Measurements from ENCODE around the gene TRIM33. TPM values are rescaled to one million over a fixed set of nuclear protein-coding genes. Genes with fewer than 3 reads are reported as not detected.

Gene TRIM33
- total and polyA plus RNA-seq, 2 donors (not counting 1 experiment from before 2014, with no cell fraction given), result 13.7 to 61.0 TPM

DNA sequence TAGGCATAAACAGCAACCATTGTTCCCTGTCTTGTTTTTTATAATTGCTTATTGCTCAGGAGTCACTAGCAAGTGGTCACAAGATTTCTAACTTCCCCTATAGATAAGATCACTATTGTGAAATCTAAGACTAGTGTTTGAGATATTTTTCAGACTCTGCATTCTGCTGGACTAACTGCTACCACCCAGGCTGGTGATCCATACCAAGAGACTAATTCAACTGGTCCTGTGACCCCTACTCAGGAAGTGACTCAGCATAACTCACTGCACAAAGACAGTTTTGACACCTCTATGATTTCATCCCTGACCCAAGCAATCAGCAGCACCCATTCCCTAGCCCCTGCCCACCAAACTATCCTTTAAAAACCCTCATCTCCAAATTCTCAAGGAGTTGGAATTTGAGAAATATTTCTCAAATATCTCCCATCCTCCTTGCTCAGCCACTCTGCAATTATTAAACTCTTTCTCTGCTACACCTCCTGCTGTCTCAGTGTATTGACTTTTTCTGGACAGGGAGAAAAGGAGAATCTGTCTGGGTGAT, 52.7 kb downstream of the TRIM33 start:
- DNase-seq (no peak), ATAC-seq (ENCODE audit: low read depth) (no peak)
- no peak for TF ChIP-seq EZH2 (IDR thresholded peaks at IDR 0.05; ENCODE audit: borderline replicate concordance, insufficient read depth, low read depth, low read length, poor library complexity, severe bottlenecking)
- TF ChIP-seq, protein P1, sequence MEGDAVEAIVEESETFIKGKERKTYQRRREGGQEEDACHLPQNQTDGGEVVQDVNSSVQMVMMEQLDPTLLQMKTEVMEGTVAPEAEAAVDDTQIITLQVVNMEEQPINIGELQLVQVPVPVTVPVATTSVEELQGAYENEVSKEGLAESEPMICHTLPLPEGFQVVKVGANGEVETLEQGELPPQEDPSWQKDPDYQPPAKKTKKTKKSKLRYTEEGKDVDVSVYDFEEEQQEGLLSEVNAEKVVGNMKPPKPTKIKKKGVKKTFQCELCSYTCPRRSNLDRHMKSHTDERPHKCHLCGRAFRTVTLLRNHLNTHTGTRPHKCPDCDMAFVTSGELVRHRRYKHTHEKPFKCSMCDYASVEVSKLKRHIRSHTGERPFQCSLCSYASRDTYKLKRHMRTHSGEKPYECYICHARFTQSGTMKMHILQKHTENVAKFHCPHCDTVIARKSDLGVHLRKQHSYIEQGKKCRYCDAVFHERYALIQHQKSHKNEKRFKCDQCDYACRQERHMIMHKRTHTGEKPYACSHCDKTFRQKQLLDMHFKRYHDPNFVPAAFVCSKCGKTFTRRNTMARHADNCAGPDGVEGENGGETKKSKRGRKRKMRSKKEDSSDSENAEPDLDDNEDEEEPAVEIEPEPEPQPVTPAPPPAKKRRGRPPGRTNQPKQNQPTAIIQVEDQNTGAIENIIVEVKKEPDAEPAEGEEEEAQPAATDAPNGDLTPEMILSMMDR (IDR thresholded peaks at IDR 0.05), result no peak
- Histone ChIP-seq H3K27ac (ENCODE audit: low read length in 2 of 2) (no peak overlapping the region), H3K27me3 (replicated peaks in 1 of 4; ENCODE audit: control extremely low read depth in 1 of 4, control insufficient read depth in 3 of 4, insufficient read depth in 4 of 4, low read length in 3 of 4) (no peaks in the 10 kb centered on the region), H3K4me2 (replicated peaks; ENCODE audit: low read depth, low read length, poor library complexity, severe bottlenecking) (no peak overlapping the region), H3K9ac (ENCODE audit: low read length) (no peak overlapping the region), H3K4me3 (ENCODE audit: control extremely low read depth in 1 of 5, extremely low read depth in 1 of 5, insufficient read depth in 1 of 5, low read depth in 2 of 5, low read length in 4 of 5) (no peak overlapping the region), H3K36me3 (replicated peaks in 1 of 2; ENCODE audit: control extremely low read depth in 1 of 2, control insufficient read depth in 1 of 2, extremely low read depth in 1 of 2, insufficient read depth in 2 of 2, low read length in 1 of 2) (peaks cover 19 to 55% of the 10 kb centered on the region in 2 experiments), H3K4me1 (ENCODE audit: control insufficient read depth in 2 of 2, insufficient read depth in 2 of 2, low read length in 2 of 2) (no peaks in the 10 kb centered on the region), H2AFZ (ENCODE audit: insufficient read depth, low read depth, low read length, poor library complexity, severe bottlenecking) (no peak overlapping the region), H3K79me2 (ENCODE audit: control insufficient read depth, insufficient read depth, low read length) (peaks cover 4% of the 10 kb centered on the region), H4K20me1 (ENCODE audit: control insufficient read depth, insufficient read depth, low read length, poor library complexity, severe bottlenecking) (no peaks in the 10 kb centered on the region), H3K9me3 (ENCODE audit: control extremely low read depth in 1 of 3, control insufficient read depth in 2 of 3, insufficient read depth in 1 of 3, low read length in 2 of 3) (no peaks in the 10 kb centered on the region)
- Mint-ChIP-seq H3K4me1 (peaks cover 8% of the 10 kb centered on the region), H3K4me3 (no peak overlapping the region), H3K27ac (peak overlapping the region; percentile 56), H3K9me3 (ENCODE audit: insufficient read depth) (peaks cover 4% of the 10 kb centered on the region), H3K27me3 (no peaks in the 10 kb centered on the region)
- ChIA-PET POLR2A (no interaction called here), CTCF (no interaction called here)
- intact Hi-C loops (cut with micrococcal nuclease), result no loop called here

DNA sequence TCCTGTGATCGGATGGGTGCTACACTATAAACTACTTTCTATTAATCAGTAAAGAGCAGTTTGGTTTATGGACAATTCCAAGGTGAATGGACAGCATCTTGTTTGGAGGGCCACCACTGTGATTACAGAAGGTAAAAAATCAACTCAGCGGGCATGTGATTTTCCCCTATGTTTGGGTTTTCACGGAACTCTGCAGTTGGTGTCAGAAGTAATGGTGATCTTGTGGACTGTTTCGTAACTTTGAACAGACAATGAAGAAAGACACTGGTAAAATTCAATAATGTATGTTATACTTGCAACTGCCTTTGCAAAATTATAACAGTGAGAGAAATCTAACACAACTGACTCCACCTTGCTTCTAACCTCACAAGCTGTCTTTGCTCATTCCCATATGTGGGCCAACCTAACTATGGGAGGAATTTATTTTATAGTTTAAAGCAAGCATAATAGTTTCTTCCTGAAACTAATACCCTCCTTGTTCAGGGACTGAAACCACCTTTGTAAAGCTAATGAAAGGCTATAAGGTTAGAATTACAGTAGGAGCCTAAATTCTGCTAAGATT, 53.2 kb downstream of the TRIM33 start:
- WGBS (ENCODE audit: insufficient coverage), result 100% methylated on average over 1 of the region's 4 CpGs
- Mint-ChIP-seq H3K27me3 (no peaks in the 10 kb centered on the region), H3K27ac (no peak overlapping the region), H3K9me3 (ENCODE audit: insufficient read depth) (peaks cover 4% of the 10 kb centered on the region), H3K4me1 (peaks cover 8% of the 10 kb centered on the region), H3K4me3 (no peak overlapping the region)
- ATAC-seq (ENCODE audit: low read depth) (no peak), DNase-seq (no peak)
- no peak overlapping the region for H3K27ac ChIP-seq (ENCODE audit: low read length in 2 of 2)
- H3K27me3 ChIP-seq (replicated peaks in 1 of 4; ENCODE audit: control extremely low read depth in 1 of 4, control insufficient read depth in 3 of 4, insufficient read depth in 4 of 4, low read length in 3 of 4), result no peaks in the 10 kb centered on the region
- H3K9ac ChIP-seq (ENCODE audit: low read length), result no peak overlapping the region
- H3K79me2 ChIP-seq (ENCODE audit: control insufficient read depth, insufficient read depth, low read length), result no peaks in the 10 kb centered on the region
- H3K4me3 ChIP-seq (ENCODE audit: control extremely low read depth in 1 of 5, extremely low read depth in 1 of 5, insufficient read depth in 1 of 5, low read depth in 2 of 5, low read length in 4 of 5), result no peak overlapping the region
- no peak overlapping the region for H2AFZ ChIP-seq (ENCODE audit: insufficient read depth, low read depth, low read length, poor library complexity, severe bottlenecking)
- H3K4me2 ChIP-seq (replicated peaks; ENCODE audit: low read depth, low read length, poor library complexity, severe bottlenecking), result no peak overlapping the region
- CTCF ChIA-PET, result no interaction called here
- intact Hi-C loops (cut with micrococcal nuclease), result no loop called here
- no peak for TF ChIP-seq EZH2 (IDR thresholded peaks at IDR 0.05; ENCODE audit: borderline replicate concordance, insufficient read depth, low read depth, low read length, poor library complexity, severe bottlenecking)
- TF ChIP-seq, protein P1 (IDR thresholded peaks at IDR 0.05), result no peak
- H3K36me3 ChIP-seq (replicated peaks in 1 of 2; ENCODE audit: control extremely low read depth in 1 of 2, control insufficient read depth in 1 of 2, extremely low read depth in 1 of 2, insufficient read depth in 2 of 2, low read length in 1 of 2), result peaks cover 19 to 58% of the 10 kb centered on the region in 2 experiments
- H3K9me3 ChIP-seq (ENCODE audit: control extremely low read depth in 1 of 3, control insufficient read depth in 2 of 3, insufficient read depth in 1 of 3, low read length in 2 of 3), result no peaks in the 10 kb centered on the region
- H4K20me1 ChIP-seq (ENCODE audit: control insufficient read depth, insufficient read depth, low read length, poor library complexity, severe bottlenecking), result no peaks in the 10 kb centered on the region
- POLR2A ChIA-PET, result no interaction called here
- no peaks in the 10 kb centered on the region for H3K4me1 ChIP-seq (ENCODE audit: control insufficient read depth in 2 of 2, insufficient read depth in 2 of 2, low read length in 2 of 2)

Data from B cell (primary cell).